Sigmoid colon (tissue), 7 donors: Measurements from ENCODE around the gene PACRG. TPM values are rescaled to one million over a fixed set of nuclear protein-coding genes. Genes with fewer than 3 reads are reported as not detected.

Source experiments
- DNase-seq: peaks from one replicate; pipeline ENCODE4 v3.0.0-alpha.2; 2019
- H3K27ac ChIP-seq, 4 donors: fragments of 200-600 bp; sonication (generic); one replicate each; pipeline ENCODE4 v1.5.1; 2016 to 2019; ENCODE audit warnings: mild to moderate bottlenecking in 1 of 4
- H3K27me3 ChIP-seq, 3 donors: fragments of 200-600 bp; sonication (generic); one replicate each; pipeline ENCODE4 v1.5.1; 2019; ENCODE audit warnings: mild to moderate bottlenecking in 1 of 3
- H3K36me3 ChIP-seq, 4 donors: fragments of 200-600 bp; sonication (generic); one replicate each; pipeline ENCODE4 v1.5.1; 2016 to 2019
- H3K4me1 ChIP-seq, 4 donors: fragments of 200-600 bp; sonication (generic); one replicate each; pipeline ENCODE4 v1.5.1; 2017 to 2019
- H3K4me3 ChIP-seq, 4 donors: fragments of 200-600 bp; sonication (generic); one replicate each; pipeline ENCODE4 v1.5.1; 2017 to 2019; ENCODE audit warnings: mild to moderate bottlenecking in 2 of 4, moderate library complexity in 1 of 4
- H3K9me3 ChIP-seq, 4 donors: fragments of 200-600 bp in 3 of 4; sonication (generic) in 3 of 4; one replicate each; pipeline versions ENCODE4 v1.5.1 to v1.6.1; 2013 to 2019
- CTCF ChIP-seq, 4 experiments: fragments of 450-650 bp in 3 of 4; fragments of 200-600 bp in 1 of 4; IDR thresholded peaks; one replicate each; pipeline ENCODE4 v1.5.1; 2016 to 2019; ENCODE audit warnings: antibody characterized with exemption in 4 of 4, mild to moderate bottlenecking in 3 of 4, moderate library complexity in 2 of 4
- EP300 ChIP-seq, 4 donors: sonication (generic); formaldehyde crosslinking; IDR thresholded peaks; one replicate each; pipeline ENCODE4 v1.6.1; 2017; ENCODE audit warnings: antibody characterized with exemption in 4 of 4
- POLR2A ChIP-seq, 2 donors: fragments of 450-650 bp; IDR thresholded peaks; one replicate each; pipeline ENCODE4 v1.6.1; 2016; ENCODE audit warnings: antibody characterized with exemption in 2 of 2, mild to moderate bottlenecking in 2 of 2, moderate library complexity in 2 of 2
- POLR2AphosphoS5 ChIP-seq, 4 donors: sonication (generic); formaldehyde crosslinking; IDR thresholded peaks; one replicate each; pipeline ENCODE4 v1.6.1; 2017; ENCODE audit warnings: antibody characterized with exemption in 4 of 4
- WGBS, 2 donors: extraction: QIAGEN DNeasy Blood & Tissue Kit; methylation state at CpG; one replicate each; pipeline ENCODE4 v1.1.7; 2013; 5-methylcytosine and 5-hydroxymethylcytosine counted together
- intact Hi-C: fragments of 100-400 bp; cut with DNase I; formaldehyde crosslinking; loops from one replicate; pipeline ENCODE4 v1.15.1; 2023
- polyA plus RNA-seq, 3 donors: library from polyadenylated mRNA; stranded (reverse); fragments of 200-250 nt; gene quantifications; one replicate each; pipeline ENCODE4 v1.2.3, GENCODE V29; 2013
- total RNA-seq, 4 donors: library from RNA; depleted of rRNA; stranded (reverse); fragments of >200 nt; gene quantifications; one replicate each; pipeline ENCODE4 v1.1.0, GENCODE V29; 2016
- donor health status: healthy with polysubstance abuse.
- donor health status: Bipolar disorder and iron deficiency.
- donor health status: healthy.

Gene PACRG
- total and polyA plus RNA-seq, 7 donors = 0.12 to 6.9 (median 0.95) TPM; not detected in 2

GRCh38 chr6:163179721-163180120, 451.9 kb downstream of the PACRG start:
- 89 to 93% methylated on average over 7 of the region's 7 CpGs for WGBS, 2 donors
- Histone ChIP-seq H3K9me3 (no peaks in the 10 kb centered on the region), H3K4me1 (peaks cover 0 to 21% (median 14%) of the 10 kb centered on the region in 4 donors), H3K4me3 (no peak overlapping the region), H3K27me3 (no peaks in the 10 kb centered on the region), H3K27ac (no peak overlapping the region), H3K36me3 (no peaks in the 10 kb centered on the region)
- intact Hi-C loops = loop anchor here (2.0 kb wide), 1 partner anchor 237 kb away; no protein-coding TSS in a partner anchor
- no peak for DNase-seq
- TF ChIP-seq POLR2A (IDR thresholded peaks at IDR 0.05) = no peak
- no peak for TF ChIP-seq EP300 (IDR thresholded peaks at IDR 0.05)
- TF ChIP-seq CTCF (IDR thresholded peaks at IDR 0.05) = no peak
- TF ChIP-seq POLR2AphosphoS5 (IDR thresholded peaks at IDR 0.05) = no peak

- H3K36me3 ChIP-seq = no peaks in the 10 kb centered on the region
- H3K27ac ChIP-seq = no peak overlapping the region
- no peaks in the 10 kb centered on the region for H3K27me3 ChIP-seq
- intact Hi-C loops = loop anchor here (2.0 kb wide), 1 partner anchor 236 kb away; no protein-coding TSS in a partner anchor
- TF ChIP-seq CTCF (IDR thresholded peaks at IDR 0.05) (peak; percentile 25 to 52 (median 42)), EP300 (IDR thresholded peaks at IDR 0.05) (no peak)
- no peak overlapping the region for H3K4me3 ChIP-seq
- 47% methylated on average over 17 of the region's 17 CpGs for WGBS, 2 donors
- no peaks in the 10 kb centered on the region for H3K9me3 ChIP-seq
- H3K4me1 ChIP-seq = peaks cover 0 to 21% (median 14%) of the 10 kb centered on the region in 4 donors
- DNase-seq = peak; percentile 84
Measured at GRCh38 chr6:163180874-163181541, 453.2 kb downstream of the PACRG start.

GRCh38 chr6:163181666-163182180, 453.9 kb downstream of the PACRG start:
- TF ChIP-seq CTCF (IDR thresholded peaks at IDR 0.05) (no peak), EP300 (IDR thresholded peaks at IDR 0.05) (no peak), POLR2A (IDR thresholded peaks at IDR 0.05) (no peak), POLR2AphosphoS5 (IDR thresholded peaks at IDR 0.05) (no peak)
- 85 to 86% methylated on average over 16 of the region's 16 CpGs for WGBS, 2 donors
- DNase-seq = no peak
- Histone ChIP-seq H3K4me1 (peaks cover 0 to 21% (median 14%) of the 10 kb centered on the region in 4 donors), H3K4me3 (no peak overlapping the region), H3K27me3 (no peaks in the 10 kb centered on the region), H3K36me3 (no peaks in the 10 kb centered on the region), H3K9me3 (no peaks in the 10 kb centered on the region), H3K27ac (no peak overlapping the region)
- intact Hi-C loops = loop anchor here (2.0 kb wide), 1 partner anchor 235 kb away; no protein-coding TSS in a partner anchor

GRCh38 chr6:163182696-163183095, 454.9 kb downstream of the PACRG start:
- H3K4me3 ChIP-seq = no peak overlapping the region
- no peaks in the 10 kb centered on the region for H3K9me3 ChIP-seq
- 90 to 91% methylated on average over 7 of the region's 7 CpGs for WGBS, 2 donors
- no peak for DNase-seq
- no peaks in the 10 kb centered on the region for H3K27me3 ChIP-seq
- H3K27ac ChIP-seq = no peak overlapping the region
- no peaks in the 10 kb centered on the region for H3K36me3 ChIP-seq
- TF ChIP-seq POLR2A (IDR thresholded peaks at IDR 0.05) (no peak), EP300 (IDR thresholded peaks at IDR 0.05) (no peak), CTCF (IDR thresholded peaks at IDR 0.05) (no peak), POLR2AphosphoS5 (IDR thresholded peaks at IDR 0.05) (no peak)
- intact Hi-C loops = no loop called here
- H3K4me1 ChIP-seq = peaks cover 0 to 21% (median 14%) of the 10 kb centered on the region in 4 donors
